ENCODE data around the gene LRRC8E.

DNA sequence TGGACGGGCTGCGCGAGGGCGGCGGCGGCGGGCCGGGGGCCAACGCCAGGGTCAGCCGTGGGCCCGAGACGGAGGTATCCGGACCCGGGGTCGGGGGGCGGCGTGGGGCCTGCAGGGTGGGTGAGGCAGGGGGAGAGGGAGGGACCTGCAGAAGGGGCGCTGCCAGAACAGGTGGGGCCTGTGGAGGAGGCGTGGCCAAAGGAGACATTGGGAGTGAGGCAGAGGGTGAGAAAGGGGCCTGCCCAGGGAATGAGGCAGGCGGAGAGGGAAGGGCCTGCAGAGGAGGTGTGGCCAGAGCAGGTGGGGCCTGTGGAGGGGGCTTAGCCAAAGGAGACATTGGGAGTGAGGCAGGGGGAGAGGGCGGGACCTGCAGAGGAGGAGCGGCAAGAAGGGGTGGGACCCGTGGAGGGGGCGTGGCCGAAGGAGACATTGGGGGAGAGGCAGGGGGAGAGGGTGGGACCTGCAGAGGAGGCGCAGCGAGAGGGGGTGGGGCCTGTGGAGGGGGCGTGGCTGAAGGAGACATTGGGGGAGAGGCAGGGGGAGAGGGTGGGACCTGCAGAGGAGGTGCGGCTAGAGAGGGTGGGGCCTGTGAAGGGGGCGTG is 18.3 kb upstream of the LRRC8E start:
- TF ChIP-seq GATA2 (IDR thresholded peaks at IDR 0.05; ENCODE audit: low read depth, low read length) (no peak), GATA3 (IDR thresholded peaks at IDR 0.05; ENCODE audit: low read depth, low read length) (no peak)
